ENCODE data around the gene ZWINT. TPM values are rescaled to one million over a fixed set of nuclear protein-coding genes. Genes with fewer than 3 reads are reported as not detected.
A peak's percentile ranks its signal among the peaks of the same experiment; 100 is the strongest.

The ZWINT gene
- total RNA-seq: 1 to 10 TPM; 1.0 to 4.9 (median 3.9) TPM

DNA sequence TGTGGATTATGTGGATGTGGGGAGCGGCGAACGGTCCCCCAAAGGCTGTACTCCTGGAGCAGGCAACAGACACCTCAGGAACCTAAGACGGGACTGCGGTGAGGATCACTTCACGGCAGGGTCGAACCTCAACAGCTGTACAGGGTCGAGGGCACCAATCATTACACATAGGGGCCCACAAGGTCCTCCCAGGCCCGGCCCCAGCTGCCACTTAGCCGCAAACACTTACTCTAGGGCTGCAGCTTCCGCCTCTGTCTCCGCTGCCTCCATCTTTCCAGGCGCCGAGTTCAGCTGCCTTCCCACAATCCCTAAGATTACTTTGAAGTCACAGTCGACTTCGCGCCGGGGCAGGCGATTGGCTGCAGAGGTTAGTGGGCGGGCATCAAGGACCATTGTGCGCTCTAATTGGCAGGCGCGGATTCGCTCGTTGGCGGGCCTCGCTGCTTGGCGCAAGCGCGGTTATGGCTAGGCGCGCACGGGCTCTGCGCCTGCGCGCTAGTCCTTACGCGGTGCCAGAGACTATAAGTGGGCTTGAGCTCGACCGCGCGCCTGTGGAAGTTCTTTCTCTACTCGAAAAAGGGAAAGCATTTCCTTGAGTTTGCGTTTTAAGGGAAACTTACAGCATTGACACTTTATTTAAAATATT is at the start of gene ZWINT:
TSS of gene ZWINT (minus strand) at position 293 of the 646 bp plus-strand sequence. CDS start at position 270, 23 bp downstream.
- peak; percentile 100 for ATAC-seq (ENCODE audit: low FRiP score)
- TF ChIP-seq CTCF (IDR thresholded peaks at IDR 0.05): no peak
- DNase-seq (ENCODE audit: low spot score): peak; percentile 78

GRCh38 chr10:56383806-56384205 is 22.7 kb upstream of the ZWINT start:
- TF ChIP-seq CTCF (IDR thresholded peaks at IDR 0.05): no peak
- ATAC-seq (ENCODE audit: low FRiP score): no peak
- no peak for DNase-seq (ENCODE audit: low spot score)

DNA sequence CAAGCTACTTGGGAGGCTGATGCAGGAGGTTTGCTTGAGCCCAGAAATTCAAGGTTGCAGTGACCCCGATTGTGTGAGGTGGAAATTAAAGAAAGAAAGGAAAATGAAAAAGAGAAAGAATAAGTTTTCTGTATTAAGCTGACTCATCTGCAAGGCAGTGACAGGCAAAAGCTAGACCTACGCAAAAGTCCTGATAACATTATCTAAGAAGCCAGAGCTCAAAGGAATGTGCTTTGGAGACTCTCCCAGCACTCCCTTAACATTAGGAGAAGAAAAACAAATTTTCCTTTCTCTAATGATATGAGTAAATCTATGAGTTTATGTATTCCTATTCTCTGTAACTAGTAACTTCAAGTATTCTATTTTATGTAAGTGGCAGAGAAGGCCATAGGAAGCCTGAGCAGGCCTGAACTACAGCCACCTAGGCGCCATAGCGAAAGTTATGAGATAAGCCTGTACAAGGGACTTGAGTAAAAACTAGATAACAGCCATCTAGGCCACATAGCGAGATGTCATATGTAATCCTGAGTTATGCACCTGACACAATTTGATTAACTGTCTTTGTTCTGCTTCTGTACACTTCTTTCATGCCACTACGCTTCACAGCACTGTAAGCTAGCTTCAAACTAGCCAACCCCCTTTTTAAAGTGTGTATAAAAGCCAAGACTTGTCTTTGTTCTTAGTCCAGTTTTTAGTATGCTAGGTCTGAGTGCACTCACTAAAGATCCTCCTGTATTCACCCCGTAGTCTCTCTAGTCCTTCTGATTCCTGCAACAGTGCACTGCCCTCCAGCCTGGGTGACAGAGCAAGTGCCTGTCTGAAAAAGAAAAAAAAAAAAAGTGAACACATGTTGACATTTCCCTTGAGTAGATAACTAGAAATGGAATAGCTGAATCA is 9.4 kb upstream of the ZWINT start:
- TF ChIP-seq CTCF (IDR thresholded peaks at IDR 0.05): no peak
- DNase-seq (ENCODE audit: low spot score) (no peak), ATAC-seq (ENCODE audit: low FRiP score) (no peak)

GRCh38 chr10:56360583-56360966 is 484 bp downstream of the ZWINT start:
- no peak for ATAC-seq (ENCODE audit: low FRiP score)
- no peak for TF ChIP-seq CTCF (IDR thresholded peaks at IDR 0.05)
- no peak for DNase-seq (ENCODE audit: low spot score)

DNA sequence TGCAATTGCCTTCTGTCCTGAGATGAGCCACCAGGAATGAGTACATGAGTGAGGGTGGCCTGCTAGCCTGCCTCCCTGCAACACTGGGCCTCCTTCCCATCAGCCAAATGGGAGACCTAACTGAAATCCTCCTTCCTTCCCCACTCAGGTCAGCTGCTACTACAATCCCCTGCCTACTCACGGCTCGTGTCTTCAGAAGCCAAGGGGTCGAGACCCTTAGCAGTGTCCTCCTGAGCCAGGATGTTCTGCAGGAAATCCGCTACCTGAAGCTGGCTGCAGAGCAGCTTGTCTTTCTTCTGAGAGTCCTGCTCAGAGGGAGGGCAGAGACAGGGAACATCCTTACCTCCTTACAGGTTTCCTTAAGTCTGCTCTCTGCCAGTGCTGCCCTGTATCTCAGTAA is 1.2 kb downstream of the ZWINT start:
- ATAC-seq (ENCODE audit: low FRiP score): no peak
- no peak for TF ChIP-seq CTCF (IDR thresholded peaks at IDR 0.05)
- DNase-seq (ENCODE audit: low spot score): no peak

GRCh38 chr10:56357018-56357417 is 4.0 kb downstream of the ZWINT start:
- ATAC-seq (ENCODE audit: low FRiP score) (no peak), DNase-seq (ENCODE audit: low spot score) (no peak)
- no peak for TF ChIP-seq CTCF (IDR thresholded peaks at IDR 0.05)
